DND-41 (cell line): ENCODE results near the gene SCUBE2.

Experiments
- CTCF ChIP-seq: IDR thresholded peaks from 2 replicates; pipeline ENCODE4 v1.5.1; 2012; ENCODE audit warnings: borderline replicate concordance, low read length, moderate library complexity, mild to moderate bottlenecking; ENCODE audit not compliant: poor library complexity, severe bottlenecking; ENCODE audit errors: extremely low read depth
- EZH2 ChIP-seq: IDR thresholded peaks from 3 replicates; pipeline ENCODE4 v1.6.1; 2012; ENCODE audit warnings: borderline replicate concordance, low read depth, mild to moderate bottlenecking, moderate library complexity, low read length, inconsistent platforms; ENCODE audit not compliant: severe bottlenecking

DNA sequence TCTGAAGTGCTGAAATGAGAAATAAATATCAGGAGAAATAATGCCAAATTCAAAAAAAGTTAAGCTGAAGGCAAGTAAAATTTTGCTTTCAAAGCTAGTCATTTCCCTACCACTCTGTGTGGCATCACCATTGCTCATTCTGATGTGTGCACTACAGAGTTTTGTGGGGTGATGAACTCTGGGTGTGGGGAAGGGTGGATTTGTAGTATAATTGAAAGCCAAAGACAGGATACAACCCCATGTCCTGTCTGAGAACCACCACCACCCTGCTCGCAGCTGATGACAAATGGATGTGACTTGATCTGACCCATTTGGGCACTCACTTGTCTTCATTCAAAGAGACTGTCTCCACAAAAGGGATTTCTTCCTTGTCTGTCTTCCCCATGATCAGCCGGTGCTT, 107.8 kb downstream of the SCUBE2 start:
- TF ChIP-seq CTCF (no peak), EZH2 (no peak)
